ENCODE measurements around the gene FBRSL1. TPM values are rescaled to one million over a fixed set of nuclear protein-coding genes. Genes with fewer than 3 reads are reported as not detected.

Gene FBRSL1
- total and polyA plus RNA-seq, 2 donors (not counting 3 experiments of a cell fraction or from before 2014, with no cell fraction given): 19.3 to 79.8 TPM

GRCh38 chr12:132527186-132527882 lies 37.4 kb downstream of the FBRSL1 start:
- intact Hi-C loops (cut with micrococcal nuclease) (loop anchor here (10.0 kb wide), 1 partner anchor 63 kb away; no protein-coding TSS in a partner anchor), dilution Hi-C loops (cut with MboI; ENCODE audit: extremely low pct_ligation_motif_present, low sequenced_read_pairs) (no loop called here)
- no TSS peak for BruUV-seq (replicated peaks)
- Histone ChIP-seq H3K36me3 (ENCODE audit: control insufficient read depth in 2 of 2, extremely low read depth in 1 of 2, insufficient read depth in 2 of 2, low read length in 2 of 2) (no peaks in the 10 kb centered on the region), H3K4me2 (ENCODE audit: insufficient read depth, low read length) (no peak overlapping the region), H3K27me3 (ENCODE audit: control insufficient read depth in 2 of 2, insufficient read depth in 2 of 2, low read length in 2 of 2) (no peaks in the 10 kb centered on the region), H3K4me1 (ENCODE audit: control insufficient read depth, extremely low read depth, insufficient read depth, low read length) (no peaks in the 10 kb centered on the region), H3K27ac (ENCODE audit: insufficient read depth, low read depth, low read length) (no peak overlapping the region), H4K20me1 (replicated peaks; ENCODE audit: control insufficient read depth, extremely low read depth, insufficient read depth, low read length) (no peaks in the 10 kb centered on the region), H2AFZ (ENCODE audit: low read depth, low read length) (no peak overlapping the region), H3K9me1 (replicated peaks; ENCODE audit: control insufficient read depth, extremely low read depth, insufficient read depth, low read length) (no peaks in the 10 kb centered on the region), H3K9me3 (replicated peaks; ENCODE audit: control insufficient read depth, insufficient read depth, low read length) (no peaks in the 10 kb centered on the region), H3K4me3 (replicated peaks in 1 of 3; ENCODE audit: insufficient read depth in 1 of 3, low read depth in 1 of 3, low read length in 3 of 3) (no peak overlapping the region), H3K9ac (replicated peaks; ENCODE audit: extremely low read depth, insufficient read depth, low read length) (no peak overlapping the region), H3K79me2 (ENCODE audit: control insufficient read depth, insufficient read depth, low read length) (no peaks in the 10 kb centered on the region)
- FAIRE-seq (no peak), DNase-seq (ENCODE audit: low read depth, low spot score) (no peak)
- POLR2A ChIA-PET: no interaction called here
- CTCF ChIA-PET: no interaction called here
- TF ChIP-seq JUN (IDR thresholded peaks at IDR 0.05; ENCODE audit: borderline replicate concordance, insufficient read depth, insufficient read length, low read depth) (no peak), EZH2 (IDR thresholded peaks at IDR 0.05; ENCODE audit: borderline replicate concordance, low read depth, low read length, severe bottlenecking) (no peak), MYC (IDR thresholded peaks at IDR 0.05; ENCODE audit: low read depth, low read length) (no peak), POLR2A (IDR thresholded peaks at IDR 0.05; ENCODE audit: low read depth, low read length) (no peak), POLR2AphosphoS5 (IDR thresholded peaks at IDR 0.05; ENCODE audit: insufficient read depth, low read depth, low read length) (no peak), FOS (IDR thresholded peaks at IDR 0.05; ENCODE audit: borderline replicate concordance, insufficient read depth, low read length) (no peak), MAX (IDR thresholded peaks at IDR 0.05; ENCODE audit: insufficient read depth, insufficient read length) (no peak), GATA2 (IDR thresholded peaks at IDR 0.05; ENCODE audit: insufficient read depth, insufficient read length, low read depth, low read length) (no peak), CTCF (IDR thresholded peaks at IDR 0.05; ENCODE audit: extremely low read depth in 1 of 2, insufficient read depth in 1 of 2, low read depth in 1 of 2, low read length in 2 of 2) (no peak)
